Measurements from ENCODE around the gene CARMIL1.

CARMIL1 gene

GRCh38 chr6:25251426-25251825 lies 27.7 kb upstream of the CARMIL1 start (continued):
- TF ChIP-seq PRDM10 (tag by site-specific recombination; IDR thresholded peaks at IDR 0.05), result no peak

GRCh38 chr6:25253351-25253750 lies 25.8 kb upstream of the CARMIL1 start:
- Histone ChIP-seq H3K9me3 (ENCODE audit: control insufficient read depth, insufficient read depth, low read depth, low read length) (no peaks in the 10 kb centered on the region), H3K4me1 (ENCODE audit: control insufficient read depth, insufficient read depth, low read length) (peaks cover 17% of the 10 kb centered on the region; the same call in 1 of the 2 replicates), H3K36me3 (ENCODE audit: control insufficient read depth in 2 of 2, insufficient read depth in 1 of 2, low read length in 2 of 2) (no peaks in the 10 kb centered on the region; a peak in 1 of 3 replicates), H3K4me3 (ENCODE audit: low read depth, low read length) (no peak overlapping the region), H3K27ac (ENCODE audit: extremely low read depth, low read depth, low read length) (no peak overlapping the region)
- CTCF ChIA-PET, result interaction anchor here (1.5 to 5.4 kb wide), 3 partner anchors 11 to 30 kb away, joined by 4 to 35 read pairs (median 6); no protein-coding TSS in a partner anchor
- no peak for TF ChIP-seq INSM2 (tag by site-specific recombination; IDR thresholded peaks at IDR 0.05)
- TF ChIP-seq ZNF132 (tag by site-specific recombination; IDR thresholded peaks at IDR 0.05; ENCODE audit: borderline replicate concordance), result no peak
- TF ChIP-seq SCRT2 (tag by site-specific recombination; IDR thresholded peaks at IDR 0.05), result peak; percentile 65
- 0 out of 2 replicates have a peak, but pooled peaks have one; percentile 15 for TF ChIP-seq OSR2 (tag by site-specific recombination; IDR thresholded peaks at IDR 0.05)
- POLR2A ChIA-PET, result no interaction called here

GRCh38 chr6:25254671-25255070 lies 24.5 kb upstream of the CARMIL1 start:
- H3K4me3 ChIP-seq (ENCODE audit: low read depth, low read length), result no peak overlapping the region
- CTCF ChIA-PET, result interaction anchor here (0.7 to 5.4 kb wide), 3 partner anchors 11 to 235 kb away, joined by 3 to 35 read pairs (median 3); no protein-coding TSS in a partner anchor
- TF ChIP-seq ZNF223 (tag by site-specific recombination; IDR thresholded peaks at IDR 0.05) (no peak), ZNF362 (tag by site-specific recombination; IDR thresholded peaks at IDR 0.05) (no peak), SETDB1 (IDR thresholded peaks at IDR 0.05; ENCODE audit: insufficient read length, low read length) (no peak), KLF10 (tag by site-specific recombination; IDR thresholded peaks at IDR 0.05) (no peak)

GRCh38 chr6:25257686-25258348 lies 21.4 kb upstream of the CARMIL1 start:
- Histone ChIP-seq H3K27ac (ENCODE audit: extremely low read depth, low read depth, low read length) (no peak overlapping the region), H3K36me3 (ENCODE audit: control insufficient read depth in 2 of 2, insufficient read depth in 1 of 2, low read length in 2 of 2) (no peaks in the 10 kb centered on the region; a peak in 1 of 3 replicates), H3K4me1 (ENCODE audit: control insufficient read depth, insufficient read depth, low read length) (peaks cover 11% of the 10 kb centered on the region; the same call in 1 of the 2 replicates), H3K9me3 (ENCODE audit: control insufficient read depth, insufficient read depth, low read depth, low read length) (no peaks in the 10 kb centered on the region), H3K4me3 (ENCODE audit: low read depth, low read length) (no peak overlapping the region)
- POLR2A ChIA-PET, result interaction anchor here (0.9 kb wide), 1 partner anchor 22 kb away, joined by 3 read pairs; the partner anchor contains the start of gene CARMIL1
- CTCF ChIA-PET, result interaction anchor here (0.6 to 2.1 kb wide), 9 partner anchors 8 to 899 kb away, joined by 3 to 23 read pairs (median 3); no protein-coding TSS in a partner anchor
- no peak for TF ChIP-seq ZNF704 (tag by site-specific recombination; IDR thresholded peaks at IDR 0.05)

More at GRCh38 chr6:25254671-25255070, 24.5 kb upstream of the CARMIL1 start:
- H3K9me3 ChIP-seq (ENCODE audit: control insufficient read depth, insufficient read depth, low read depth, low read length), result no peaks in the 10 kb centered on the region
- POLR2A ChIA-PET, result no interaction called here
- peaks cover 17% of the 10 kb centered on the region; the same call in 1 of the 2 replicates for H3K4me1 ChIP-seq (ENCODE audit: control insufficient read depth, insufficient read depth, low read length)
- H3K27ac ChIP-seq (ENCODE audit: extremely low read depth, low read depth, low read length), result no peak overlapping the region
- no peaks in the 10 kb centered on the region; a peak in 1 of 3 replicates for H3K36me3 ChIP-seq (ENCODE audit: control insufficient read depth in 2 of 2, insufficient read depth in 1 of 2, low read length in 2 of 2)
